Measurements from ENCODE around the gene KLF12. TPM values are rescaled to one million over a fixed set of nuclear protein-coding genes. Genes with fewer than 3 reads are reported as not detected.

KLF12 gene
- total RNA-seq, 1 experiment from 2014 or later: 8.5 TPM

- ATAC-seq (no peak), DNase-seq (ENCODE audit: low spot score) (no peak)
- no peaks in the 10 kb centered on the region for H3K36me3 Mint-ChIP-seq
- CTCF ChIA-PET: interaction anchor here (1.6 kb wide), 1 partner anchor 120 kb away, joined by 5 read pairs; no protein-coding TSS in a partner anchor
- no peak overlapping the region for H3K4me3 Mint-ChIP-seq
- no peaks in the 10 kb centered on the region for H3K27me3 Mint-ChIP-seq (ENCODE audit: low read depth)
- H3K9me3 Mint-ChIP-seq: no peaks in the 10 kb centered on the region
- no peak overlapping the region for H3K27ac Mint-ChIP-seq
- no peaks in the 10 kb centered on the region for H3K4me1 Mint-ChIP-seq
- POLR2A ChIA-PET: interaction anchor here (0.7 kb wide), 1 partner anchor 192 kb away, joined by 4 read pairs; no protein-coding TSS in a partner anchor
- TF ChIP-seq ELF4 (CRISPR knock-in tag; IDR thresholded peaks at IDR 0.05; ENCODE audit: low read depth) (no peak), SOX15 (CRISPR knock-in tag; IDR thresholded peaks at IDR 0.05) (no peak), HMGXB4 (CRISPR knock-in tag; IDR thresholded peaks at IDR 0.05) (no peak), PRRX2 (CRISPR knock-in tag; IDR thresholded peaks at IDR 0.05) (no peak), ATF1 (CRISPR knock-in tag; IDR thresholded peaks at IDR 0.05) (no peak)
- TF ChIP-seq, protein P1, sequence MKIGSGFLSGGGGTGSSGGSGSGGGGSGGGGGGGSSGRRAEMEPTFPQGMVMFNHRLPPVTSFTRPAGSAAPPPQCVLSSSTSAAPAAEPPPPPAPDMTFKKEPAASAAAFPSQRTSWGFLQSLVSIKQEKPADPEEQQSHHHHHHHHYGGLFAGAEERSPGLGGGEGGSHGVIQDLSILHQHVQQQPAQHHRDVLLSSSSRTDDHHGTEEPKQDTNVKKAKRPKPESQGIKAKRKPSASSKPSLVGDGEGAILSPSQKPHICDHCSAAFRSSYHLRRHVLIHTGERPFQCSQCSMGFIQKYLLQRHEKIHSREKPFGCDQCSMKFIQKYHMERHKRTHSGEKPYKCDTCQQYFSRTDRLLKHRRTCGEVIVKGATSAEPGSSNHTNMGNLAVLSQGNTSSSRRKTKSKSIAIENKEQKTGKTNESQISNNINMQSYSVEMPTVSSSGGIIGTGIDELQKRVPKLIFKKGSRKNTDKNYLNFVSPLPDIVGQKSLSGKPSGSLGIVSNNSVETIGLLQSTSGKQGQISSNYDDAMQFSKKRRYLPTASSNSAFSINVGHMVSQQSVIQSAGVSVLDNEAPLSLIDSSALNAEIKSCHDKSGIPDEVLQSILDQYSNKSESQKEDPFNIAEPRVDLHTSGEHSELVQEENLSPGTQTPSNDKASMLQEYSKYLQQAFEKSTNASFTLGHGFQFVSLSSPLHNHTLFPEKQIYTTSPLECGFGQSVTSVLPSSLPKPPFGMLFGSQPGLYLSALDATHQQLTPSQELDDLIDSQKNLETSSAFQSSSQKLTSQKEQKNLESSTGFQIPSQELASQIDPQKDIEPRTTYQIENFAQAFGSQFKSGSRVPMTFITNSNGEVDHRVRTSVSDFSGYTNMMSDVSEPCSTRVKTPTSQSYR (CRISPR knock-in tag; IDR thresholded peaks at IDR 0.05): no peak
These were observed 32.2 kb upstream of the KLF12 start for GRCh38 chr13:74166261-74167004.

- DNase-seq (ENCODE audit: low spot score): no peak
- no peak overlapping the region for H3K27ac Mint-ChIP-seq
- no peaks in the 10 kb centered on the region for H3K9me3 Mint-ChIP-seq
- no peaks in the 10 kb centered on the region for H3K27me3 Mint-ChIP-seq (ENCODE audit: low read depth)
- CTCF ChIA-PET: no interaction called here
- no peak overlapping the region for H3K4me3 Mint-ChIP-seq
- TF ChIP-seq ZNF138 (CRISPR knock-in tag; conservative IDR thresholded peaks at IDR 0.05) (no peak), NFE2L1 (CRISPR knock-in tag; IDR thresholded peaks at IDR 0.05) (no peak), E2F1 (CRISPR knock-in tag; IDR thresholded peaks at IDR 0.05) (no peak), ZNF317 (CRISPR knock-in tag; IDR thresholded peaks at IDR 0.05; ENCODE audit: borderline replicate concordance, low read depth) (no peak), ZNF219 (CRISPR knock-in tag; IDR thresholded peaks at IDR 0.05; ENCODE audit: borderline replicate concordance) (no peak), ZNF263 (CRISPR knock-in tag; IDR thresholded peaks at IDR 0.05; ENCODE audit: low read depth) (no peak), SOX15 (CRISPR knock-in tag; IDR thresholded peaks at IDR 0.05) (no peak), FOXK1 (CRISPR knock-in tag; IDR thresholded peaks at IDR 0.05) (no peak), GABPB1 (CRISPR knock-in tag; IDR thresholded peaks at IDR 0.05) (no peak), NFATC4 (CRISPR knock-in tag; IDR thresholded peaks at IDR 0.05) (no peak), JAZF1 (CRISPR knock-in tag; IDR thresholded peaks at IDR 0.05) (no peak), HMGA2 (CRISPR knock-in tag; IDR thresholded peaks at IDR 0.05) (no peak), KAT7 (CRISPR knock-in tag; IDR thresholded peaks at IDR 0.05; ENCODE audit: borderline replicate concordance) (no peak), FOXJ3 (CRISPR knock-in tag; IDR thresholded peaks at IDR 0.05; ENCODE audit: borderline replicate concordance) (no peak), TEAD4 (CRISPR knock-in tag; IDR thresholded peaks at IDR 0.05) (no peak), TP53 (CRISPR knock-in tag; IDR thresholded peaks at IDR 0.05) (no peak), E2F5 (CRISPR knock-in tag; IDR thresholded peaks at IDR 0.05) (no peak)
- TF ChIP-seq, protein P2, sequence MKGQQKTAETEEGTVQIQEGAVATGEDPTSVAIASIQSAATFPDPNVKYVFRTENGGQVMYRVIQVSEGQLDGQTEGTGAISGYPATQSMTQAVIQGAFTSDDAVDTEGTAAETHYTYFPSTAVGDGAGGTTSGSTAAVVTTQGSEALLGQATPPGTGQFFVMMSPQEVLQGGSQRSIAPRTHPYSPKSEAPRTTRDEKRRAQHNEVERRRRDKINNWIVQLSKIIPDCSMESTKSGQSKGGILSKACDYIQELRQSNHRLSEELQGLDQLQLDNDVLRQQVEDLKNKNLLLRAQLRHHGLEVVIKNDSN (CRISPR knock-in tag; IDR thresholded peaks at IDR 0.05): no peak
- TF ChIP-seq, protein P3, sequence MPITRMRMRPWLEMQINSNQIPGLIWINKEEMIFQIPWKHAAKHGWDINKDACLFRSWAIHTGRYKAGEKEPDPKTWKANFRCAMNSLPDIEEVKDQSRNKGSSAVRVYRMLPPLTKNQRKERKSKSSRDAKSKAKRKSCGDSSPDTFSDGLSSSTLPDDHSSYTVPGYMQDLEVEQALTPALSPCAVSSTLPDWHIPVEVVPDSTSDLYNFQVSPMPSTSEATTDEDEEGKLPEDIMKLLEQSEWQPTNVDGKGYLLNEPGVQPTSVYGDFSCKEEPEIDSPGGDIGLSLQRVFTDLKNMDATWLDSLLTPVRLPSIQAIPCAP (CRISPR knock-in tag; IDR thresholded peaks at IDR 0.05): no peak
- TF ChIP-seq, protein P4, sequence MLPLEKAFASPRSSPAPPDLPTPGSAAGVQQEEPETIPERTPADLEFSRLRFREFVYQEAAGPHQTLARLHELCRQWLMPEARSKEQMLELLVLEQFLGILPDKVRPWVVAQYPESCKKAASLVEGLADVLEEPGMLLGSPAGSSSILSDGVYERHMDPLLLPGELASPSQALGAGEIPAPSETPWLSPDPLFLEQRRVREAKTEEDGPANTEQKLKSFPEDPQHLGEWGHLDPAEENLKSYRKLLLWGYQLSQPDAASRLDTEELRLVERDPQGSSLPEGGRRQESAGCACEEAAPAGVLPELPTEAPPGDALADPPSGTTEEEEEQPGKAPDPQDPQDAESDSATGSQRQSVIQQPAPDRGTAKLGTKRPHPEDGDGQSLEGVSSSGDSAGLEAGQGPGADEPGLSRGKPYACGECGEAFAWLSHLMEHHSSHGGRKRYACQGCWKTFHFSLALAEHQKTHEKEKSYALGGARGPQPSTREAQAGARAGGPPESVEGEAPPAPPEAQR (CRISPR knock-in tag; IDR thresholded peaks at IDR 0.05): no peak
- no peak for ATAC-seq
- 0 out of 2 replicates have a peak, but pooled peaks cover 3% of the 10 kb centered on the region for H3K4me1 Mint-ChIP-seq
- no peaks in the 10 kb centered on the region for H3K36me3 Mint-ChIP-seq
- POLR2A ChIA-PET: no interaction called here
These were observed 28.6 kb upstream of the KLF12 start for GRCh38 chr13:74162782-74163181.

Measured in WTC11 (cell line).